ENCODE results near the gene ABHD17B.
A peak's percentile ranks its signal among the peaks of the same experiment; 100 is the strongest.
"Not testable (repeated sequence)": the region's sequence is repeated elsewhere in the genome, so short reads cannot be mapped to it uniquely, and the experiment has no call there.

Gene ABHD17B

DNA sequence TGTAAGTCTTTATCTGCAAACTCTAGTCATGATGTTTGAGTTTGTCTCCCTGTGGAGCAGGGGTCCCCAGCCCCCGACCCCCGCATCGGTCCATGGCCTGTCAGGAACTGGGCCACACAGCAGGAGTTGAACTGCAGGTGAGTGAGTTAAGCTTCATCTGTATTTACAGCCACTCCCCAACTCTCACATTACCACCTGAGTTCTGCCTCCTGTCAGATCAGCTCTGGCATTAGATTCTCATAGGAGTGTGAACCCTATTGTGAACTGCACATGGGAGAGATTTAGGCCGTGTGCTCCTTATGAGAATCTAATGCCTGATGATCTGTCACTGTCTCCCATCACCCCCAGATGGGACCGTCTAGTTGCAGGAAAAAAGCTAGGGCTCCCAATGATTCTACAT lies 7.4 kb upstream of the ABHD17B start:
- DNase-seq (ENCODE audit: extremely low spot score, insufficient read length, low read depth) (no peak), FAIRE-seq (no peak)

DNA sequence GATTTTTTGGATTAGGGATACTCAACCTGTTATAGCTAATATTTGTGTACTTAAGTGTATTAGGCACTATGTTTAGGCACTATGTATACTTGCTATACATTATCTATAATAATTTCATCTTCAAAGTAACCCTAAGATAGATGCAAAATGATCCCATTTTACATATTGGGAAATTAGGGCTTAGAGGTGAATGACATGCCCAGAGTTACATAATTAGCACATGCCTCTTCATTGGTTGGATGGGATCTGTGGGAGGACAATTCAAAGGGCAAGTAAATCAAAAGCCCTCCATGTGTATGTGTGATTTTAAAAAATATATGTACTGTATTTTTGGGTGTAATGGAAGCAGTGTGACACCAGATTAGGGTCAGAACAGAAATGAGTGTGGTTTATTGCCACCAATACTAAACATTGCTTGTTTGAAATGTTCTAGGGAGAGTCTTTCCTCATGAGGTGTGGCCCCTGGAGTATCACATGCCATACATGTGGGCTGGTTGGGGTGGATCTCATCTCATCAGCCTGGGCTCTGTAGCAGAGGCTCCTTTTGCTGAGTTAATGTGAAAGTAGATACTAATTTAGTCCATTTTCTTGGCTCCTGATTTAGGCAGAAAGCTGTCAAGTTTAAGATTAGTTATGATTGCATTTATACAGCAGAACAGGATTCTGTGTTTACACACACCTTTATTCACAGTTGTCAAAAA lies 6.0 kb upstream of the ABHD17B start:
- FAIRE-seq (peak; percentile 63), DNase-seq (ENCODE audit: extremely low spot score, insufficient read length, low read depth) (no peak)

DNA sequence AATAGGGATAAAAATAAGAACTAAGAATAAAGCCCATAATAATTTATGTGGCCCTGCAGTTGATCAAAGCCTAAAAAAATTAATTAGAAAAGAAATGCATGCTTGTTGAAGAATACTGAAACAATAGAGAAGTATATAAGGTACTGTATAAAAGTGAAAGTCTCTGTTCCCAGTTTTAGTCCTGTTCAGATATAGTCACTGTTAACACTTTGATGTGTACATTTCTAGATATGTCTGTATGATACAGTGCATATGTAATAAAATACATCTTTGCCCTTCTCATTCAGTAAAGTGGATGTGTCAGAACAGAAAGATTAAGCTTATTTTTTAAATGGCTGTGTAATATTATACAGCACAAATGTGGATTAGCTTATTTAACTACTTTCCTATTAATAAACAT lies 4.5 kb upstream of the ABHD17B start:
- DNase-seq (ENCODE audit: extremely low spot score, insufficient read length, low read depth) (no peak), FAIRE-seq (no peak)

DNA sequence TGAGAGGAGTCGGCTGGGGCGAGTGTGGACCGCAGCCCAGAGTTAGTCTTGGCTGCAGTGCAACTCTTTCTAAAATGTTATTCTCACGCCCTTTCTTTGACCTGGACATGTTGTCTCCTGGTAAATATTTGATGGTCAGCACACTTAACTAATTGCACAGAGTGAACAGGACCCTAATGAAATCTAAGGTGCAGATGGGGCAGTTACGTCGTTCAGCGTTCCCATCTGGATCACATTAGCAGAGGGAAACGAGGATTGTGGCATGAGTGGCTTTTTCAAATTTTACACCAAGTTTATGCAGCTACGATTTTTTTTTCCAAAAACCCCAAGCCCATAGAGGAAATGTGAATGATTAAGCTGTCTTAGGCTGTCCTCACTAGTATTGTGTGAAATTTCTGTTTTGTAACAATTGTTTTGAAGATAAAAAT lies 929 bp upstream of the ABHD17B start:
- FAIRE-seq: no peak
- no peak for DNase-seq (ENCODE audit: extremely low spot score, insufficient read length, low read depth)

DNA sequence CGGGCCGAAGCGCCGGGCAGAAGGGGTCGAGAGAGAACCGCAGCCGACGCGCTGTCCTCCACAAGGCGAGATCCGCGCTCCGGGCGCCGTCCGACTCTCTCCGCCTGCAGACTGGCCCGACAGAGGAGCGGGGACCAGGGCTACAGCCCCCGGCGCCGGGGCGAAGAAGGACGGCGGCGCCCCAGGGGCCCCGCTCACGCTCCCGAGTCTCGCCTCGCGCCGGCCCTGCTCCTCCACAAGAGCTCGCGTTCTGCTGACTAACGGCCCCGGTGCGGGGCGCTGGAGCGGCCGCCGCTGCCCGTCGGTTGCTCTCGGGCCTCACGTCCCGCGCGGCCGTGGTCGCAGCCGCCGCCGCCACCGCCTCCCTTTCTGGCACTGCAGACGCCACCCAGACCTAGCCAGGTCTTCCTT lies 338 bp downstream of the ABHD17B start:
- FAIRE-seq (no peak), DNase-seq (ENCODE audit: extremely low spot score, insufficient read length, low read depth) (no peak)

DNA sequence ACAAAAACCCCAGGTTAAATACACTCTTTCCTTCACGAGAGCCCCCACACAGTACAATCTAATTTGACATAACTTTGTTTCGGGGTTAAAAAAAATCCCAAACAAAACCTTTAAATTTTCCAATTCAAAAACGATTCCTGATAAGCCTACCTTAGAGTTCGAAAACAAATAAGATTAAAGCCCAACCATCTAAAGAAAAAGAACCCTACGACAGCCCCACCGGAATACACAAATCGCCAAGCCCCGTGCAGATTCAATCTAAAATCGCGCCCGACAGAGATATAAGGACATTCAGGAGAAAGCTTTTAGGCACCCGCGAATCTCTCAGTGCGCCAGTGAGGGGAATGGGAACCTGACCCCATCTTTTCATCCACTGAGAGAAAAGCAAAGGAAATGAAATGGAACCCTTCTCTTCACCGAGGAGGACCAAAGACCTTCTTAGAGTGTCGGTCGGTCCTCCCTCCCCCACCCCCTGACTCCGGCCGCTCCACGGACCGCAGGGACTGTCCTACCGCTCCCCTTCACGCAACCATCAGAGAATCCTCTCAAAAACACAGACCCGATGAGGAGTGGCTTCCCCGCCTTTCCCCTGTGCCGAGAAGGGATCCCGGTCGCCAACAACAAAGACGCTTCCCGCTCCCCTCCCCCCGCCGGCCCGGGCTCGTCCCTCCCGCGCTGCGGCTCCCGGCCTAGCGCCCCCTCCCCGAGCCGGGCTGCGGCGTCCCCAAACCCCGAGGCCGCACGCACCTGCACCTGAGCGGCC lies 925 bp downstream of the ABHD17B start:
- DNase-seq (ENCODE audit: extremely low spot score, insufficient read length, low read depth): no peak
- no peak for FAIRE-seq

DNA sequence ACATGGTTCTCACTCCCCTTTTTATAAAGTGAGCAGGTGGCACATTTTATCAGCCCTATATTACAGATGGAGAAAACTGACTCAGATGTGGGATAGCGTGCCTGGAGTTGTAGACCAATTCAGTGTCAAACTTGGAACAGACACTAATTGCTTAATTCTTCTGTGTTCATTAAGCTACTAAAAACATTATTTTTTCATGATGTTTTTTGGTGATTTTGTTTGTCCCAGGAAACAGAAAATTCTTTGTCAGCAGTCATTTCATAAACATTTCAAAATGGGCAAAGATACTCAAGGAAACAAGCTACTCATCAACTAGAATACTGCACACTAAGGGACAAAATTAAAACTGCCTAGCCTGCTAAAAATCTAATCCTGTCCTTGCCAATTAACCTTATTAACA lies 2.2 kb downstream of the ABHD17B start:
- FAIRE-seq: no peak
- no peak for DNase-seq (ENCODE audit: extremely low spot score, insufficient read length, low read depth)

DNA sequence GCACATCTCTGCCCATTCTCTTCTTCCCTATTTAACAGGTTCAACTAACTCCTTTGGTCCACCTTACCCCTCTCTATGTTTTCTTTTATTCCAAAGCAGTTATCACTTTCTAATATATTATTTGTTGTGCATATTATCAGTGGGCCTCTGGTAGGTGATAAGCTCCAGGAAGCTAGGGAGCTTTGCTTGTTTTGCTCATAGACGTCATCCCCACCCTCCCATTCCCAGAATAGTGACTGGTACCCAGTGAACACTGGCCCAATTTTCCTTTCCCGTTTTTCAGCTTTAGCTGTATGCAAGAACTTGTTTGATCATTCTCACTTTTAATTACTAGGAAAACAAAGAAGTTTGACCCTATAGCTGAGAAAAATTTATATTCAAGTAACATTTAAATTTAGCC lies 6.9 kb downstream of the ABHD17B start:
- FAIRE-seq (no peak), DNase-seq (ENCODE audit: extremely low spot score, insufficient read length, low read depth) (no peak)

DNA sequence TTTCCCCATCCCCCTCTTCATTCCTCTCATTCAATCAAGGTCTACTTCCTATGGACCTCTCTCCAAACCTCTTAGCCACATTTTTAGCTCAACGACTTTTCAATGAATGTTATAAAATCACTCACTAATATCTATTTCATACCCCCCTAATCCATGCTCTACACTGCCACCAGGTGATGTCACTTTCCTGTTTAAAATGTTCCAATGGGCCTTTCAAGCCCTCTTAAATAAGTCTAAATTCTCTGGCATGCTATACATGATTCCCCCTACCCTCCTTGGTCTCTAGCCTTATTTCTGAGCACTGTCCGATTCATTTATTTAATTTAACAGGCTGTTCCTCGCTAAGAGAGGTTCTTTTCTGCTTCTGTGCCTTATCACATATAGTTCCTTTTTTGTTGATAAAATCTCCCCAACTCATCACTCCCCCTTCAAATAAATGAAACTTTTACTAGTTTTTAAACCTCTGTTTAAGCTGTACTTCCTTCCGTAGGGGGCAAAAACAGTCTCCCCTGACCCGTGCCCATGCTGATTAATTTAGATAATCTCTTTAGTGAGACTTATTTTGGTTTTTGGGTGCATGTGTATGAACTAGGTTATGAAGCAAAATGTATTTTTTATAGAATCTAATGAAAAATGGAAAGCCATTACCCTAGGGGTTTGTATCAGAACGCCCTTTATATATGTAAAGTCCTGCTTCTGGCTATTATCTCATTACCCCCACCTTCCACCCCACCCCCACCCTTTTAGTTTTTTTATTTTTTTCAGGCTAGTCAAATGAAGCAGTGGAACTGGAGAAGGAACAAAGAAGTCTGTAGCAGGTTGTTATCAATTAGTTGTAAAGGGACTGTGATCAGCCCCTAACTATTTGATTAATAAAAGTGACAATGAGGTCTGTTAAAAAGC lies 9.0 kb downstream of the ABHD17B start:
- FAIRE-seq: peak; percentile 62
- DNase-seq (ENCODE audit: extremely low spot score, insufficient read length, low read depth): no peak

DNA sequence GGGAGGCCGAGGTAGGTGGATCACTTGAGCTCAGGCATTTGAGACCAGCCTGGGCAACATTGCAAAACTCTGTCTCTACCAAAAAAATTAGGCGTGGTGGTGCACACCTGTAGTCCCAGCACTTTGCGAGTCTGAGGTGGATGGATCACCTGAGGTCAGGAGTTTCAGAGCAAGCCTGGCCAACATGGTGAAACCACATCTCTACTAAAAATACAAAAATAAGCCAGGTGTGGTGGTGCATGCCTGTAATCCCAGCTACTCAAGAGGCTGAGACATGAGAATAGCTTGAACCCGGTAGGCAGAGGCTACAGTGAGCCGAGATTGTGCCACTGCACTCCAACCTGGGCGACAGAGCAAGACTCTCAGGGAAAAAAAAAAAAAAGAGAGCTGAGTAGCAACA lies 12.2 kb downstream of the ABHD17B start:
- DNase-seq (ENCODE audit: extremely low spot score, insufficient read length, low read depth): not testable (repeated sequence)
- FAIRE-seq: peak; percentile 73

DNA sequence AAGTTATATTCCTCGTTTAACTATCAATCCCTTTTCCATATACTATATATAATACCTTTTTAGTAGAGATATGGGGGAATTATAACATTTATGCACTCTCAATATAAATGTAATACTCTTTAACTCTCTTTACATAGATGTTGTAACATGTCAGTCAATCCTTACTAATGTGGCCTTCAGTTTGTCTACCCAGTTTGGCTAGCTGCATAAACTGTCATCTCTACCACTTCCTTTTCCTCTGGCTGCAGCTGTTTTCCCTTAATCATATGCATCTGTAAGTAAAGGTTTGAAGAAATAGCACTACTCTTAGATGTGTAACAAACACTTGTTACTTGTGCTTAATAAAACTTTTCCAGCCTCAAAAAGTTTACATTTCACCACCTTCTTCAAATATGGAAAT lies 13.4 kb downstream of the ABHD17B start:
- FAIRE-seq (peak; percentile 89), DNase-seq (ENCODE audit: extremely low spot score, insufficient read length, low read depth) (no peak)

DNA sequence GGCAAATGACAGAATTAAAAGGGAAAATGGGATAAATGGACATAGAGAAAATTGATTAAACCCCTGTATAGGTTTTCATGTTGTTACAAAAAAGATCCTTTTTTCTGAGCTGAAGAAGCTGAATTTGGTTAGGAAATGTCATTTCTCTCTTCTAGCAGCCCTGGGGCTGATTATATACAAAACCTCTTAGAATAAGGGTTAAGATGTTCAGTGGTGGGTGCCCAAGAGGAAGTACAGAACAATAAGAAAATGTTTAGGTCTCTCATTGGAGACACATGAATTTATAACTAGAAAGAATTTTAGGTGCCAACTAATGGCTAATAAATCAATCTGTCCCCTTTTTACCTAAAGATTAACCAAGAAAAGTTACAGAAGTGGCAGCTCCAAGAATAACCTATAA lies 14.2 kb downstream of the ABHD17B start:
- FAIRE-seq (peak; percentile 35), DNase-seq (ENCODE audit: extremely low spot score, insufficient read length, low read depth) (no peak)

DNA sequence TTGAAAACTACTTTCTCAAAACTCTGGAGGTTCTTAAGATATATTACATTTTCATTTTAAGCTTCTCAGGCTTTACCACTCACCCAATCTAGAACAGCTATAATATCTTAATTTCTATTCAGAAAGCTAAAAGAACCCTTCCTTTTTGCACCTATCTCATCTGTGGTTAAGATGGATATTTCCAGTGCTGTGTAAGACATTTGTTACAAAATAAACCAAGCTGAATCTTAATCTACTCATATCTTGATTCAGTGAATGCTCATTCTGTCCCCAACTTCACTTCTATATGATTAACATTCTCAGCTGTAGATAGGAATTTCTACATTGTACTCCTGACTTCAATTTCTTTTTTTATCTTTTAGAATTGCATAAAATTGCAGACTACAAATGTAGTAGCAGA lies 15.0 kb downstream of the ABHD17B start:
- DNase-seq (ENCODE audit: extremely low spot score, insufficient read length, low read depth): no peak

DNA sequence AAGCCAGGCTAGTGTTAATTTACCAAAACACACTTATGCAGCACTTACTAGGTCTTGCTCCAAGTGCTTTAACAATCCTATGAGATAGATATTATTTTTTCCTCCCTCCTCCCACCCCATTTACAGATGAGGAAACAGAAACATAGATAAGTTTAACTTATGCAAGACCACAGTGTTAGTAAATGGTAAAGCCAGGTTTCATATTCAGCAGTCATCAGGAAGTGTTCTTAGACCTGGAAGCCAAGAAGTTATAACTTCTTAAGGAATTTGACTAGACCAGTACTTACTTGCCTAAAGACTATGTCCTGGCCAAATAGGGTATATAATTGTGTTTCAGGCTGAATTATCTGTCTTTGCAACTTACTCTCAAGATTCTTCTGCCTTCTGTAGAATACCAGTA lies 15.9 kb downstream of the ABHD17B start:
- DNase-seq (ENCODE audit: extremely low spot score, insufficient read length, low read depth) (no peak), FAIRE-seq (peak; percentile 84)

More for the DNA sequence above, 15.0 kb downstream of the ABHD17B start:
- FAIRE-seq: peak; percentile 26

DNA sequence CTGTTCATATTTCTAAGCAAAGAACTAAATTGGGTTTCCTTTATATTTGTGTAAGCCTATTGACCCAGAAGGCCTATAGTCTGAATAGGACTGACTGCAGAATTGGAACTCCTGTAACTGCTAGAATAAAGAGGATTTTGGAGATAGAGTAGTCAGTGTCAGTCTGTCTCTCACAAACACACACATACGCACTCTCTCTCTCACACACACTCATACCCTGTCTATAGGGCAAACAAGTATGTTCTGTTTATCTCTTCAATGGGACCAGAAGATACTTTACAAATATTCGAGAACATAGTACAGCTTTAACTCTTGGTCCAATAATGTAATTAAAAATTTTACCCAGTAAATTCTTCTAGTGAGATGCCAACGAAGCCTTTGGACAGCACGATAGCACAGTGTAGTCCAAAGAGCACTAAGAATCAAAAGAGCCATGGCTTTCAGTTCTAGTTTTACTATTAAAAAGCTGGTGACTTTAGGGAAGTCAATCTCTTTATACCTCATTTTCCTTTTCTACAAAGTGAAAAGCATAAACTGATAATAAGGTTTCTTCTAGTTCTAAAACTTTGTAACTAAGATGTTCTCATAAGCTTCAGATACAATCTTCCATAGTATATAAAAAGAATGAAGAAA lies 19.3 kb downstream of the ABHD17B start:
- FAIRE-seq: peak; percentile 51
- DNase-seq (ENCODE audit: extremely low spot score, insufficient read length, low read depth): no peak

DNA sequence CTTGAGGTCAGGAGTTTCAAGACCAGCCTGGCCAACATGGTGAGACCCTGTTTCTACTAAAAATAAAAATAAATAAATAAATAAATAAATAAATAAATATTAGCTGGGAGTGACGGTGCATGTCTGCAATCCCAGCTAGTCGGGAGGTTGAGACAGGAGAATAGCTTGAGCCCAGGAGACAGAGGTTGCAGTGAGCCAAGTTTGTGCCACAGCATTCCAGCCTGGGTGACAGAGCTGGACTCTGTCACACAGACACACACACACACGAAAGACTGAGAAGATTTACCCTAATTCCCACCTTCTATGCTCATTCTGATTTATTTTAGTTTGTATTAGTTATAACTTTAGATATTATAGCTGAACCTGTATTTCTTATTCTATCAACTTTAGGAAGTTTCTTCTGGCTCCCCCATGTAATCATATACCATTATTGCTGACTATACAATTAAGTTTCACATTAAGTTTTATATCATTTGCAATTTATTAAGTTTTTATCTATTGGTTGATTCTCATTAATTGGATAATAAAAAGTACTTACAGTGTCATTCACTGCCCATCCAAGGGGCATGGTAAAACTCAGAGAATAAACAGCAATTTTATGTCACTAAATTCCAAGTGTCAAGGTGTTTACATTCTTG lies 20.8 kb downstream of the ABHD17B start:
- FAIRE-seq (no peak), DNase-seq (ENCODE audit: extremely low spot score, insufficient read length, low read depth) (no peak)

DNA sequence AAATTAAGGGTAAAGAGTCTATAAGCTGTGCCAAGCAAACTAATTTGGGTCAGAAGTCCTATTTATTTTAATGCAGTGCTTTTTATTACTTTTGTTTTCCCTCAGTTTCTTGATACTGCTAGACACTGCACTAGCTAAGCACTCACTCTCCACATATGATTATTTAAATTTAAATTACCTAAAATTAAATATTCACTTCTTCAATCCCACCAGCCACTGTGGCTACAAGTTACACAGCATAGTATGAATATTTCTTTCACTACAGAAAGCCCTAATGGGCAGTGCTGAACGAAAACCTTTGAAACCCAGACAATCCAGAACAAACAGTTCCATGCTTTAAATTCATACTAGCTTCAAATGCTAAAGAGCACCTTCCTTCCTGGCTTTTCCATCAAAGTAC lies 23.6 kb downstream of the ABHD17B start:
- peak; percentile 21 for FAIRE-seq
- no peak for DNase-seq (ENCODE audit: extremely low spot score, insufficient read length, low read depth)

DNA sequence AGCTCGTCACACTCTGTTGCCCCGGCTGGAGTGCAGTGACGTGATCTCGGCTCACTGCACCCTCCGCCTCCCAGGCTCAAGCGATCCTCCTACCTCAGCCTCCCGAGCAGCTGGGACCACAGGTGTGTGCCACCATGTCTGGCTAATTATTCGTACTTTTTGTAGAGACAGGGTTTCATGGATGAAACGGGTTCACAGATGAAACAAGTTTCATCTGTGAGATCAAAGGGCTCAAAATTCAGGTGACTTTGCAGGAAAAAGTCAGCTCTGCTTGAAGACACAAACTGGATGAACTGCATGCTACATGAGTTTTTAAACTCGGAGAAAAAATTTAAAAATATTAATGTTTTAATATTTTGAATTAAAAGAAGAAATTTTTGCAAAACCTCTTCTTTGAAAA lies 24.5 kb downstream of the ABHD17B start:
- no peak for FAIRE-seq

DNA sequence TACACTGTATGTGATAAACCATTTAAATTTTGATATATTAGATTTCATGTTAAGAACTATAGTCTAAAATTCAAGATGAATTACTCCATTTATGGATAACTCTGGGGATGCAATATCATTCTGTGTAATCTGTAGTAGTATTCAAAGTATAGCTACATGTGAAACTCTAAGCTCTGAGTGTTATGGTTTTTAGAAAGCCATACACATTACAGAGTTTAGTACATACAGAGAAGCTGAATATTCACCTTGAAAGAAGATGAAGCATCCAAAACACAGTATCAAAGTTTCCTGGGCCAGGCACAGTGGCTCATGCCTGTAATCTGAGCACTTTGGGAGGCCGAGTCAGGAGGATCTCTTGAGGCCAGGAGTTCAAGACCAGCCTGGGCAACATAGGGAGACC lies 25.0 kb downstream of the ABHD17B start:
- DNase-seq (ENCODE audit: extremely low spot score, insufficient read length, low read depth) (no peak), FAIRE-seq (no peak)

More for the DNA sequence above, 24.5 kb downstream of the ABHD17B start:
- no peak for DNase-seq (ENCODE audit: extremely low spot score, insufficient read length, low read depth)

DNA sequence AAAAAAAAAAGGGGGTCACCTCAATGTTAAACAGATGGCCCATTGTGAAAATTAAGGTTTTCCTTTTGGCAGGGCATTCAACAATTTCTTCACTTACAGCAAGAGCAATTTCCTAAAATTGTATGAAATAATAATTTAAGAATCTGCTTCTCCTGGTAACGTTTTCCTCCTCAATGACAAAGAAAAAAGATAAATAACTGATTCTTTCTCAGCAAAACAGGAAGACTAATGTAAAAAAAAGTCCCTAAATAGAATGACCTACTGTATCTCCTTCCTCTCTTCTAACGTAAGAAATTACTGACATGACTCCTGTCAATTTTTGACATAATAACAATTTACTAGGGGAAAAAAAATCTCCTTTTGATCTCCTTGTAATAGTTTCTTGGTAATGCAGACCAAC lies 25.5 kb downstream of the ABHD17B start:
- FAIRE-seq (no peak), DNase-seq (ENCODE audit: extremely low spot score, insufficient read length, low read depth) (no peak)

All from GM18507 (cell line).